ENCODE results near the gene MGP. TPM values are rescaled to one million over a fixed set of nuclear protein-coding genes. Genes with fewer than 3 reads are reported as not detected.

Gene MGP
- polyA plus RNA-seq, 1 of the 3 experiments (the other 2 are of a cell fraction): 76.2 TPM

- POLR2A ChIA-PET: no interaction called here
- WGBS (ENCODE audit: low lambda C conversion rate): 78% methylated on average over 3 of the region's 3 CpGs
- CTCF ChIA-PET: interaction anchor here (1.5 kb wide), 1 partner anchor 8 kb away, joined by 8 read pairs; no protein-coding TSS in a partner anchor
Measured at GRCh38 chr12:14853961-14854360, 31.7 kb downstream of the MGP start.

More at GRCh38 chr12:14853961-14854360, 31.7 kb downstream of the MGP start:
- no peak overlapping the region for H3K27ac ChIP-seq (ENCODE audit: low read depth in 2 of 2, low read length in 1 of 2)
- no peak for TF ChIP-seq NRF1 (IDR thresholded peaks at IDR 0.05; ENCODE audit: low read depth, low read length)
- TF ChIP-seq YY1 (IDR thresholded peaks at IDR 0.05; ENCODE audit: low read depth): no peak
- no peak for TF ChIP-seq USF1 (IDR thresholded peaks at IDR 0.05; ENCODE audit: borderline replicate concordance, low read depth)
- TF ChIP-seq MEF2A (IDR thresholded peaks at IDR 0.05; ENCODE audit: borderline replicate concordance, low read depth): no peak
- TF ChIP-seq FOXJ3 (CRISPR knock-in tag; IDR thresholded peaks at IDR 0.05): no peak
- no peak for TF ChIP-seq PBX3 (IDR thresholded peaks at IDR 0.05)
- no peak for TF ChIP-seq RXRA (IDR thresholded peaks at IDR 0.05; ENCODE audit: borderline replicate concordance, low read depth)
- TF ChIP-seq RCOR1 (IDR thresholded peaks at IDR 0.05; ENCODE audit: low read length): no peak
- TF ChIP-seq TAF1 (IDR thresholded peaks at IDR 0.05; ENCODE audit: borderline replicate concordance, low read depth, low read length): no peak
- no peak for TF ChIP-seq EP300 (IDR thresholded peaks at IDR 0.05; ENCODE audit: borderline replicate concordance in 1 of 2, low read depth in 1 of 2, low read length in 1 of 2)
- TF ChIP-seq POLR2AphosphoS5 (IDR thresholded peaks at IDR 0.05; ENCODE audit: low read depth, low read length): no peak
- no peak for TF ChIP-seq RFX5 (IDR thresholded peaks at IDR 0.05; ENCODE audit: low read length)
- TF ChIP-seq MXI1 (IDR thresholded peaks at IDR 0.05; ENCODE audit: low read depth, low read length): no peak
- no peak for TF ChIP-seq TCF12 (IDR thresholded peaks at IDR 0.05)
- TF ChIP-seq USF2 (IDR thresholded peaks at IDR 0.05; ENCODE audit: borderline replicate concordance, low read depth, low read length): no peak
- TF ChIP-seq IRF3 (IDR thresholded peaks at IDR 0.05; ENCODE audit: low read depth, low read length): no peak
- no peak for TF ChIP-seq ELF1 (IDR thresholded peaks at IDR 0.05)
- TF ChIP-seq REST (IDR thresholded peaks at IDR 0.05; ENCODE audit: low read depth, low read length): no peak
- no peak for TF ChIP-seq RAD21 (IDR thresholded peaks at IDR 0.05; ENCODE audit: low read length)
- no peak overlapping the region for H3K4me2 ChIP-seq
- H3K4me3 ChIP-seq (ENCODE audit: low read depth in 2 of 2, low read length in 1 of 2): no peak overlapping the region
- no peak overlapping the region for H3K9ac ChIP-seq
- DNase-seq: no peak
- no peaks in the 10 kb centered on the region for H4K20me1 ChIP-seq (ENCODE audit: insufficient read depth)
- no peak overlapping the region for H2AFZ ChIP-seq (ENCODE audit: low read depth)
- peaks cover 3% of the 10 kb centered on the region for H3F3A ChIP-seq (replicated peaks; ENCODE audit: insufficient read depth)
- H3K9me3 ChIP-seq: no peaks in the 10 kb centered on the region; the same call in 1 of the 2 replicates
- H3K9me2 ChIP-seq: no peaks in the 10 kb centered on the region
- H3K27me3 ChIP-seq (ENCODE audit: insufficient read depth): no peaks in the 10 kb centered on the region
- peaks cover 0 to 5% of the 10 kb centered on the region in 2 experiments for H3K36me3 ChIP-seq (replicated peaks in 1 of 2; ENCODE audit: control insufficient read depth in 1 of 2, insufficient read depth in 2 of 2, low read length in 1 of 2)
- H3K4me1 ChIP-seq (ENCODE audit: control insufficient read depth in 1 of 2, insufficient read depth in 2 of 2, low read depth in 1 of 2, low read length in 1 of 2): peaks cover 2 to 4% of the 10 kb centered on the region in 2 experiments; a peak in 1 of 4 replicates
- no peaks in the 10 kb centered on the region for H3K79me2 ChIP-seq (ENCODE audit: insufficient read depth)

Data from SK-N-SH (cell line).